OCI-LY3 (cell line): ENCODE measurements around the gene CLSTN3.
"Not testable (repeated sequence)": the region's sequence is repeated elsewhere in the genome, so short reads cannot be mapped to it uniquely, and the experiment has no call there.

Source experiments
- H2AFZ ChIP-seq: fragments of 200-600, 300-600 bp; shearing (Covaris generic); 2 replicates; pipeline ENCODE4 v1.6.0; 2014; ENCODE audit warnings: antibody characterized with exemption, low read depth, low read length
- H3K27ac ChIP-seq: fragments of 200-600, 300-600 bp; sonication (generic); 2 replicates; pipeline ENCODE4 v1.5.1; 2014; ENCODE audit warnings: mild to moderate bottlenecking, low read length, moderate library complexity, mixed read lengths
- H3K27me3 ChIP-seq: fragments of 200-600, 300-600 bp; sonication (generic); 2 replicates; pipeline ENCODE4 v1.6.1; 2014; ENCODE audit warnings: low read depth, low read length, mixed read lengths
- H3K36me3 ChIP-seq: fragments of 200-600, 300-600 bp; sonication (generic); replicated peaks from 2 replicates; pipeline ENCODE3; 2014; ENCODE audit warnings: low read depth, low read length, mixed read lengths
- H3K4me1 ChIP-seq: fragments of 300-600, 200-600 bp; sonication (generic); 2 replicates; pipeline ENCODE4 v1.6.1; 2014; ENCODE audit warnings: low read length, mixed read lengths
- H3K4me2 ChIP-seq: fragments of 200-600, 300-600 bp; sonication (generic); 2 replicates; pipeline ENCODE4 v1.6.1; 2014; ENCODE audit warnings: low read length, mixed read lengths
- H3K4me3 ChIP-seq: fragments of 300-600, 200-600 bp; sonication (generic); 2 replicates; pipeline ENCODE4 v1.5.1; 2014; ENCODE audit warnings: antibody characterized with exemption, mild to moderate bottlenecking, low read length, moderate library complexity
- H3K79me2 ChIP-seq: fragments of 300-600, 200-600 bp; shearing (Covaris generic); 2 replicates; pipeline ENCODE4 v1.6.1; 2014; ENCODE audit warnings: mild to moderate bottlenecking, low read length, mixed read lengths
- H3K9ac ChIP-seq: fragments of 300-600, 200-600 bp; shearing (Covaris generic); 2 replicates; pipeline ENCODE4 v1.6.0; 2014; ENCODE audit warnings: mild to moderate bottlenecking, low read length, moderate library complexity
- H3K9me3 ChIP-seq: fragments of 200-600, 300-600 bp; shearing (Covaris generic); 2 replicates; pipeline ENCODE4 v1.6.1; 2014; ENCODE audit warnings: low read length, mixed read lengths; ENCODE audit not compliant: insufficient read depth
- H4K20me1 ChIP-seq: fragments of 200-600, 300-600 bp; sonication (generic); 2 replicates; pipeline ENCODE4 v1.6.1; 2016; ENCODE audit warnings: low read length, mixed read lengths; ENCODE audit not compliant: insufficient read depth
- CTCF ChIP-seq: fragments of 200-600, 300-600 bp; sonication (generic); IDR thresholded peaks from 2 replicates; pipeline ENCODE4 v1.5.1; 2014; ENCODE audit warnings: antibody characterized with exemption, low read length, low read depth
- EZH2phosphoT487 ChIP-seq: fragments of 200-600 bp; shearing (Covaris generic); IDR thresholded peaks from 2 replicates; pipeline ENCODE4 v1.6.1; 2018; ENCODE audit warnings: antibody characterized with exemption, mixed run types, low read depth

The CLSTN3 gene

GRCh38 chr12:7101694-7102131, 28.5 kb upstream of the CLSTN3 start:
- no peaks in the 10 kb centered on the region for H3K79me2 ChIP-seq
- no peaks in the 10 kb centered on the region for H3K27me3 ChIP-seq
- peaks cover 11% of the 10 kb centered on the region for H3K36me3 ChIP-seq
- no peak overlapping the region for H3K9ac ChIP-seq
- no peaks in the 10 kb centered on the region for H4K20me1 ChIP-seq
- H3K4me2 ChIP-seq = no peak overlapping the region
- no peak overlapping the region for H3K4me3 ChIP-seq
- H3K4me1 ChIP-seq = no peaks in the 10 kb centered on the region
- no peak overlapping the region for H3K27ac ChIP-seq
- no peak for TF ChIP-seq EZH2phosphoT487
- TF ChIP-seq CTCF = no peak
- no peak overlapping the region for H2AFZ ChIP-seq
- H3K9me3 ChIP-seq = peaks cover 7% of the 10 kb centered on the region; the same call in 1 of the 2 replicates

- H3K4me2 ChIP-seq = no peak overlapping the region
- peaks cover 7% of the 10 kb centered on the region; the same call in 1 of the 2 replicates for H3K9me3 ChIP-seq
- H3K4me3 ChIP-seq = no peak overlapping the region
- H2AFZ ChIP-seq = no peak overlapping the region
- H3K4me1 ChIP-seq = no peaks in the 10 kb centered on the region
- no peaks in the 10 kb centered on the region for H3K27me3 ChIP-seq
- H4K20me1 ChIP-seq = no peaks in the 10 kb centered on the region
- TF ChIP-seq EZH2phosphoT487 (no peak), CTCF (no peak)
- no peaks in the 10 kb centered on the region for H3K79me2 ChIP-seq
- H3K9ac ChIP-seq = no peak overlapping the region
- peaks cover 15% of the 10 kb centered on the region for H3K36me3 ChIP-seq
- H3K27ac ChIP-seq = no peak overlapping the region
These were observed 27.6 kb upstream of the CLSTN3 start for GRCh38 chr12:7102582-7102981.

GRCh38 chr12:7103837-7104584, 26.2 kb upstream of the CLSTN3 start:
- H3K79me2 ChIP-seq = peaks cover 7% of the 10 kb centered on the region; the same call in 1 of the 2 replicates
- H3K36me3 ChIP-seq = peaks cover 15% of the 10 kb centered on the region
- TF ChIP-seq EZH2phosphoT487 = no peak
- TF ChIP-seq CTCF = no peak
- no peak overlapping the region for H3K9ac ChIP-seq
- H3K27me3 ChIP-seq = no peaks in the 10 kb centered on the region
- no peak overlapping the region for H3K4me2 ChIP-seq
- no peak overlapping the region for H3K4me3 ChIP-seq
- peaks cover 7% of the 10 kb centered on the region; the same call in 1 of the 2 replicates for H3K9me3 ChIP-seq
- H3K4me1 ChIP-seq = no peaks in the 10 kb centered on the region
- H3K27ac ChIP-seq = no peak overlapping the region
- no peak overlapping the region for H2AFZ ChIP-seq
- H4K20me1 ChIP-seq = no peaks in the 10 kb centered on the region

- Histone ChIP-seq H3K9me3 (peaks cover 7% of the 10 kb centered on the region; the same call in 1 of the 2 replicates), H3K9ac (no peak overlapping the region), H3K27ac (no peak overlapping the region), H3K27me3 (no peaks in the 10 kb centered on the region), H3K4me3 (no peak overlapping the region), H3K4me1 (no peaks in the 10 kb centered on the region), H3K36me3 (peaks cover 15% of the 10 kb centered on the region), H4K20me1 (no peaks in the 10 kb centered on the region), H3K79me2 (peaks cover 7% of the 10 kb centered on the region; the same call in 1 of the 2 replicates), H3K4me2 (no peak overlapping the region), H2AFZ (no peak overlapping the region)
- TF ChIP-seq EZH2phosphoT487 (no peak), CTCF (no peak)
These were observed 24.1 kb upstream of the CLSTN3 start for GRCh38 chr12:7106082-7106481.

- not testable (repeated sequence) for H3K9ac ChIP-seq, H3K9me3 ChIP-seq, H2AFZ ChIP-seq, H3K79me2 ChIP-seq, H3K27me3 ChIP-seq, H3K4me2 ChIP-seq, H3K4me3 ChIP-seq, H4K20me1 ChIP-seq, H3K4me1 ChIP-seq, H3K27ac ChIP-seq
- peaks cover 15% of the 10 kb centered on the region for H3K36me3 ChIP-seq
These were observed 23.0 kb upstream of the CLSTN3 start for GRCh38 chr12:7107181-7107580.
